HL-60/S4 treated with phorbol 12-myristate 13-acetate at 8.2 ng/mL for 4 days and 3 days (cell line): ENCODE results near the gene OR10K1.

ENCODE experiments used
- in situ Hi-C: fragments of 300-500 bp; cut with MboI; formaldehyde crosslinking; loops from 2 replicates; pipeline ENCODE4 v1.15.0; 2022; ENCODE audit warnings: low sequenced_read_pairs

OR10K1 gene

DNA sequence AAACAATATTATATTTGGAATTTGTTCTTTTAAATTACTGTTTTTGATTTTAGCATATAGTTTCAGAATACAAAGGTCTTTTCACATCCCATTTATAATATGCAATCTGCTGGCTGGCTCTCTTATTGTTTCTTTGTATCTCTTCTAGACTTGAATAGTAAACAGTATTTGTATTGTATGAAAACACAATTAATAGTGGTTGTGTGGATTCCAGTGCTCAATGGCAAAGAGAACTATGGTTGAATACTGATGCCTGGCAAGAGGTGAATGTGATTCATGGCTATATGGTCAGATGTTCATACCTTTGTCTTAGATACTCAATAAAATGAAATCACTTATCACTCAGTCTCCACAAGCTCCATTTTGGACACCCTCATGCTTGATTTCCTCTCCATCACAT lies 55.3 kb downstream of the OR10K1 start:
- in situ Hi-C loops = loop anchor here (25.0 kb wide), 1 partner anchor 470 kb away; no protein-coding TSS in a partner anchor
